ENCODE data around the gene ABTB1.

ABTB1 gene

DNA sequence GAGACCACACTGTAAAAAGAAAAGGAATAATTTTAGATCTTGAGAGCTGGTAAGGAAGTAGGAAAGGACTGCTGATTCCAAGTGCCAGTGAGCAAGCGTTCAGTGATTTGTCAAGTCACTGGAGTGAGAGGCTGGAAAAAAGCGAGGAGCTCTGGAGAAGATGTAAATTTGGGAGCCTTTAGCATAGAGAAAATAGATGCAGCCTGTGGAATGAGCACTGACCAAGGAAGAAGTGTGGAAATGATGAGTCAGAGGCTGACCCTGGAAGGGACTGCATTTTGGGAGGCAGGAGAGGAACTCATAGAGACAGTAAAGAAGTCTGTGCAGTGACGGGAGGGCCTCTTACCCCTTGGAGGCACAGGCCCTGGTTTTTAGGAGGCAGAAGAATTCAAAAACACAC, 17.1 kb upstream of the ABTB1 start:
- no peak overlapping the region for H3K27ac Mint-ChIP-seq

DNA sequence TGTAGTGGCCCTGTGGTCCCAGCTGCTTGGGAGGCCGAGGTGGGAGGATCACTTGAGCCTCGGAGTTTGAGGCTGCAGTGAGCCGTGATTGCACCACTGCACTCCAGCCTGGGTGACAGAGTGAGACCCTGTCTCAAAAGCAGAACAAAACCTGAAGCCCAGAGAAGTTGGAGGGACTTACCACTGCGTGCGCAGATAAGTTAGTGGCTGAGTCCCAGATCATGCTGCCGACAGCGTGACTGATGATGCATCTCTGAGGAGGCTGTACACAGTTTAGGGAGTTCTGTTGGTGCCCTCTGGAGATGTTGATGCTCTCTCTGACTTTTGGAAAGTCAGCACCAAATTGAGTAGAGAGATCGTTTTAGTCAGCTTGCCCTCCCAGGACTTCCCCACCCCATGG, 15.8 kb upstream of the ABTB1 start:
- no peak overlapping the region for H3K27ac Mint-ChIP-seq
- no peaks in the 10 kb centered on the region for H3K9me3 Mint-ChIP-seq
- ATAC-seq (replicated peaks) (no peak), DNase-seq (no peak)
- H3K27me3 Mint-ChIP-seq = peaks cover 8 to 12% of the 10 kb centered on the region in 2 donors
- H3K4me1 Mint-ChIP-seq (ENCODE audit: low read depth in 2 of 2) = no peaks in the 10 kb centered on the region
- H3K4me3 Mint-ChIP-seq = no peak overlapping the region
- no peaks in the 10 kb centered on the region for H3K36me3 Mint-ChIP-seq (ENCODE audit: insufficient read depth)

More for the DNA sequence above, 17.1 kb upstream of the ABTB1 start:
- Mint-ChIP-seq H3K4me3 (no peak overlapping the region), H3K9me3 (no peaks in the 10 kb centered on the region), H3K36me3 (ENCODE audit: insufficient read depth) (no peaks in the 10 kb centered on the region), H3K27me3 (peaks cover 8 to 12% of the 10 kb centered on the region in 2 donors), H3K4me1 (ENCODE audit: low read depth in 2 of 2) (no peaks in the 10 kb centered on the region)
- ATAC-seq (replicated peaks) = no peak
- no peak for DNase-seq

DNA sequence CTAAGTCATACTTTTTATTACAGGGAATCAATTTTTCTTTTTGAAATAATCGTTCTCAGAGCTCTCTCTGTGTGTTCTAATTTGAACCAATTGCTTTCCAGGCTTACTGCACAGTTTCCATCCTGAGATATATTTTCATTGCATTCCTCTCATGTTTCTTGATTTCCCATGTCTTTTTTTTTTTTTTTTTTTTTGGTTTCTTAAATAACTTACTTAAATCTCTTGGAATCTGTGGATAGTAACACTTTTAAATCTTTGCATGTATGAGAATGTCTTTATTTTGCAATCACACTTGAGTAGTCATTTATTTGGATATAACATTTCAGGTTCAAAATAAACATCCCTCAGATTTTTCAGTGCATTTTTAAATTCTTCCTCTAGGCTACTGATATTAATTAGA, 14.5 kb upstream of the ABTB1 start:
- ATAC-seq (replicated peaks) (no peak), DNase-seq (no peak)
- Mint-ChIP-seq H3K4me1 (ENCODE audit: low read depth in 2 of 2) (no peaks in the 10 kb centered on the region), H3K27ac (peak overlapping the region in 1 of 2 donors; percentile 56), H3K36me3 (ENCODE audit: insufficient read depth) (no peaks in the 10 kb centered on the region), H3K27me3 (peaks cover 5 to 8% of the 10 kb centered on the region in 2 donors), H3K4me3 (no peak overlapping the region), H3K9me3 (no peaks in the 10 kb centered on the region)

DNA sequence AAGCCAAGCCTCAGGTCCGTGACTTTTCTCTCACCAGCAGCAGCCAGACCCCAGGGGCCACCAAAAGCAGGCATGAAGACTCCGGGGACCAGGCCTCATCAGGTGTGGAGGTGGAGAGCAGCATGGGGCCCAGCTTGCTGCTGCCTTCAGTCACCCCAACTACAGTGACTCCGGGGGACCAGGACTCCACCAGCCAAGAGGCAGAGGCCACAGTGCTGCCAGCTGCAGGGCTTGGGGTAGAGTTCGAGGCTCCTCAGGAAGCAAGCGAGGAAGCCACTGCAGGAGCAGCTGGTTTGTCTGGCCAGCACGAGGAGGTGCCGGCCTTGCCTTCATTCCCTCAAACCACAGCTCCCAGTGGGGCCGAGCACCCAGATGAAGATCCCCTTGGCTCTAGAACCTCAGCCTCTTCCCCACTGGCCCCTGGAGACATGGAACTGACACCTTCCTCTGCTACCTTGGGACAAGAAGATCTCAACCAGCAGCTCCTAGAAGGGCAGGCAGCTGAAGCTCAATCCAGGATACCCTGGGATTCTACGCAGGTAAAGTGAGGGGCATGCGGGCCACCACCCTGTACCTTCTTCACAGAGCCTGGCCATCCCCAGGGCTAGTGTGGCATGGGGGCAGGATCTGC, 12.0 kb upstream of the ABTB1 start:
- ATAC-seq (replicated peaks) = no peak
- H3K4me1 Mint-ChIP-seq (ENCODE audit: low read depth in 2 of 2) = no peaks in the 10 kb centered on the region
- no peaks in the 10 kb centered on the region for H3K9me3 Mint-ChIP-seq
- DNase-seq = no peak
- no peak overlapping the region for H3K4me3 Mint-ChIP-seq
- no peak overlapping the region for H3K27ac Mint-ChIP-seq
- H3K27me3 Mint-ChIP-seq = peaks cover 5 to 8% of the 10 kb centered on the region in 2 donors
- no peaks in the 10 kb centered on the region for H3K36me3 Mint-ChIP-seq (ENCODE audit: insufficient read depth)

DNA sequence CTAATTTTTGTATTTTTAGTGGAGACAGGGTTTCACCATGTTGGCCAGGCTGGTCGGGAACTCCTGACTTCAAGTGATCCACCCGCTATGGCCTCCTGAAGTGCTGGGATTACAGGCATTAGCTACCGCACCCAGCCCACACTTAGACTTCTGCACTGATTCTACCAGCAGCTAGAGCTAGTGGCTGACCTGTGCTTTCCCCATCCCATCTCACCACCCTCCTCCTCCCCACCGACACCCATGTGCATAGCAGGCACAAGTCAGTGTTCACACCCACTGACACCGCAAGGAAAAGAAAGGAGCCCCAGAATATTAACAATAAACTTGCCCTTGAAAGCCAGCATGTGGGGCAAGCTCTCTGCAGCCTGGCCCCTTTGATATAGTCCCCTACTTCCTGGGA, 11.2 kb upstream of the ABTB1 start:
- peaks cover 5 to 8% of the 10 kb centered on the region in 2 donors for H3K27me3 Mint-ChIP-seq
- no peak for DNase-seq
- H3K36me3 Mint-ChIP-seq (ENCODE audit: insufficient read depth) = no peaks in the 10 kb centered on the region
- H3K9me3 Mint-ChIP-seq = no peaks in the 10 kb centered on the region
- no peaks in the 10 kb centered on the region for H3K4me1 Mint-ChIP-seq (ENCODE audit: low read depth in 2 of 2)
- ATAC-seq (replicated peaks) = no peak
- no peak overlapping the region for H3K4me3 Mint-ChIP-seq
- no peak overlapping the region for H3K27ac Mint-ChIP-seq

DNA sequence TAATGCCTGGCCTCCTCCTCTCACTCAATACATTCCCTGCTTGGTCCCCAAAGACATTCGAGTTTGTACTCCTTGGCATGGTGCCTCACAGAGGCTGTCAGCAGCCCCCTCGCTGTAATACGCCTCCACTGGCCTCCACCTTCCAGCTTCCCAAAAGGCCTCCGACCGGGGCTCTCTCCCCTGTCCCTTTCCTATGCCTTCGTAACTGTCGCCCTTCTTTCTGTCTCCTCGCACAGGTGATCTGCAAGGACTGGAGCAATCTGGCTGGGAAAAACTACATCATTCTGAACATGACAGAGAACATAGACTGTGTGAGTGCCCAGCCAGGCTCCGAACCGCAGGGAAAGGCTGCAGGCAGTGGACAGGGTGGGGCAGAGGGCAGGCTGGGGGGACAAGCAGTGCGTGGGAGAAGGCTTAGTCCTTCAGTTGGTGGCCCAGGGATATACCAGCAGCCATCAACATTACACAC, 10.7 kb upstream of the ABTB1 start:
- Mint-ChIP-seq H3K9me3 (no peaks in the 10 kb centered on the region), H3K4me1 (ENCODE audit: low read depth in 2 of 2) (no peaks in the 10 kb centered on the region), H3K27me3 (peaks cover 5 to 8% of the 10 kb centered on the region in 2 donors), H3K27ac (no peak overlapping the region), H3K4me3 (no peak overlapping the region), H3K36me3 (ENCODE audit: insufficient read depth) (no peaks in the 10 kb centered on the region)
- no peak for DNase-seq
- ATAC-seq (replicated peaks) = no peak

DNA sequence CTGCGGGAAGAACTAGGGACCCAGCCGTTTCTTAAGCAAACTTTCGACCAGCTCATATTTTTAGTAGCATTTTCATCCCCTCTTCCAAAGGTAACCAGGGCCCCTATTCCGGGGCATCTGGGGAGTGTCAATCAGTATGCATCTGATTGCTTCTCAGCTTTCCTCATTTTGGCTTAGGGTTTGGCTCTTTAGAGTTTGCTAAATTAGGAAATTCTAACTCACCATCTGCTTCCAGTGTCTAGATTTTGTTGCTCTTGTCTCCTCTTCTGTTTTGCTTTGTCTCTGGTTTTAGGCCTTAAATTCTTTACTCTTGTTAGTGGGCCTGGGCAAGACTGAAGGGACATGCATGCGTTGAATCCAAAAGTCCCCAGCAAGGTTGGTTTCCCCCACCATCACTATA, 9.6 kb upstream of the ABTB1 start:
- Mint-ChIP-seq H3K4me1 (ENCODE audit: low read depth in 2 of 2) (no peaks in the 10 kb centered on the region), H3K36me3 (ENCODE audit: insufficient read depth) (no peaks in the 10 kb centered on the region), H3K27me3 (peaks cover 5 to 8% of the 10 kb centered on the region in 2 donors), H3K27ac (no peak overlapping the region), H3K9me3 (no peaks in the 10 kb centered on the region), H3K4me3 (no peak overlapping the region)
- DNase-seq (no peak), ATAC-seq (replicated peaks) (no peak)

DNA sequence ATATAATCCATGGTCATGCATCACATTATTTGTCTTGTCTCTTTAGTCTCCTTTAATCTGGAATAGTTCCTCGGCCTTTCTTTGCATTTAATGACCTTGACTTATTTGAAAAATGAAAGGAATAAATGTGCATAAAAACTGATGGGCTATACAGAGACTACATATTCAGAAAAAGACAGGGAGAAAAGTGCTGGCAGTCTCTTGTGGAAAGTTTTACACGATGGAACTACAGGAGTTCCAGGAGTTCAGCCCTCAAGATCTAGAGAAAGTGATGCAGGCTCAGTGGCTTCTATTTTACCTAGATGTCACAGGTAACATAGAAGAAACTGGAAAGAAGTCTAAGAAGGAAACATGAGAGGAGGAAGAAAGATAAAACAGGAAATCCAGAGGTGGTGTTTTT, 7.6 kb upstream of the ABTB1 start:
- no peaks in the 10 kb centered on the region for H3K4me1 Mint-ChIP-seq (ENCODE audit: low read depth in 2 of 2)
- H3K36me3 Mint-ChIP-seq (ENCODE audit: insufficient read depth) = peaks cover 5% of the 10 kb centered on the region
- ATAC-seq (replicated peaks) (no peak), DNase-seq (no peak)
- H3K27me3 Mint-ChIP-seq = peaks cover 3 to 5% of the 10 kb centered on the region in 2 donors
- no peak overlapping the region for H3K4me3 Mint-ChIP-seq
- H3K27ac Mint-ChIP-seq = no peak overlapping the region
- H3K9me3 Mint-ChIP-seq = no peaks in the 10 kb centered on the region

DNA sequence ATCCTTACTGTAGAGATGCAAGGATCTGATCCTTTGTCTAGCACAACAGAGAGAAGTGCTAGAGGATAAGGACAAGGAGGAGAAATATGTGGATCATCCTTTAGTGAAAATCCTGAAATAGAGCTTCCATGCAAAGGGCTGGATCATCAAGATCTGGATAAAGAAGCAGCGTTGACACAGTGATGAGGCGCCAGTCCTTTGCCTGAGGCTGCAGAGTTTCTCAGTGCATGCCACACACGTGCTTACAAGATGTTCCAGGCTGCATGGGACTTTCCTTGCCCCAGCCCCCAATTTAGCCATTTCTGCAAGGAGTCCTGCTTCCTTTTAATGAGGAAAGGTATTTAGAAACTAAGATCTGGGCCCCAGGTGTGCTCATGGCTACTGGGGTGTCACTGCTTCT, 7.2 kb upstream of the ABTB1 start:
- Mint-ChIP-seq H3K4me3 (no peak overlapping the region), H3K9me3 (no peaks in the 10 kb centered on the region), H3K36me3 (ENCODE audit: insufficient read depth) (peaks cover 5% of the 10 kb centered on the region), H3K27ac (no peak overlapping the region), H3K4me1 (ENCODE audit: low read depth in 2 of 2) (no peaks in the 10 kb centered on the region), H3K27me3 (peaks cover 0 to under 1% of the 10 kb centered on the region in 2 donors)
- ATAC-seq (replicated peaks) = no peak
- DNase-seq = no peak

DNA sequence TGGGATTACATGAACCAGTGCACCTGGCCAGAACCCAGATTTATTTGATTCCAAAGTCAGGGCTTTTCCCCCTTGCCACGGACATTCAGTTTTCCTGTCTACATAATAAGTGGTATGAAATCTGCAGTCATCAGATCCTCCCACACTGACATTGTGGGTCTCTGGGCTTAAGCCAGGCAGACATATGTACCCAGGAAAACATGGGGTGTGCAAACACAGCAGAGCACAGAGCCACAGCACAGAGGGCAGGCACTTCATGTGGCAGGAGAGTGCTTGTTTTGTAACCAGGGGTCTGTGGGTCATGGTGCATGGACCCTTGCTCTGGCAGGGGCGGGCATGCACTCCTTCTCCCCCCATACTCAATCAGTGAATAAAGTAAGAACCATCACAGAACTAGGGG, 6.1 kb upstream of the ABTB1 start:
- peaks cover 14% of the 10 kb centered on the region for H3K36me3 Mint-ChIP-seq (ENCODE audit: insufficient read depth)
- DNase-seq = no peak
- no peak overlapping the region for H3K27ac Mint-ChIP-seq
- H3K27me3 Mint-ChIP-seq = no peaks in the 10 kb centered on the region
- no peak for ATAC-seq (replicated peaks)
- no peaks in the 10 kb centered on the region for H3K9me3 Mint-ChIP-seq
- no peak overlapping the region for H3K4me3 Mint-ChIP-seq
- peaks cover under 1 to 3% of the 10 kb centered on the region in 2 donors for H3K4me1 Mint-ChIP-seq (ENCODE audit: low read depth in 2 of 2)

DNA sequence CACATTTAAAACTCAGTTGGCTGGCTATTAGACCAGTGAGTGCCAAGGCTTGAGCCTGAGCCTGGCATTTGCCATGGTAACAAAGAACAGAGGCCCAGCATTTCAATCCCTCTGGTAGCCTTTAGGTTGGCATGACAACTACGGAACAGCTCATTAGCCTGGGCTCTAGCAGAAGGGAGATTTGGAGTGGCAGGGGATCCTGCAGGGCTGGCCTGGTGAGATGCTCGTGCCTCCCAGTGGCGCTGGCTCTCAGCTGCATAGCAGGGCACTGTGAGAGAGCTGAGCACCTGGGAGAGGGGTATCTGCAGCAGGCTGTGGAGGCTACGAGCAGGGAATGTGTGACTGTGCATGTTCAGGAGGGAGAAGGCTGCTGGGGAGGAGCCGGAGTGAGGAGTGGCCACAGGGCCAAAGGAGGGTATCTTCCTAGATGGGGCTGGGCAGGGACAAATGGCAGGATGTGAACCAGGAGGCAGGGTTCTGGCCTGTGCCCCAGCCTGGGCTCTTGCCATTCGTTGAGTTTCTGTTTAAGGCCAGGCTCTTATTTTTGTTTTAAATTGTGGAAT, 5.6 kb upstream of the ABTB1 start:
- H3K27ac Mint-ChIP-seq = no peak overlapping the region
- no peaks in the 10 kb centered on the region for H3K9me3 Mint-ChIP-seq
- no peak for ATAC-seq (replicated peaks)
- H3K27me3 Mint-ChIP-seq = no peaks in the 10 kb centered on the region
- peaks cover 4 to 6% of the 10 kb centered on the region in 2 donors for H3K4me1 Mint-ChIP-seq (ENCODE audit: low read depth in 2 of 2)
- H3K36me3 Mint-ChIP-seq (ENCODE audit: insufficient read depth) = peaks cover 18% of the 10 kb centered on the region
- H3K4me3 Mint-ChIP-seq = no peak overlapping the region
- DNase-seq = no peak

DNA sequence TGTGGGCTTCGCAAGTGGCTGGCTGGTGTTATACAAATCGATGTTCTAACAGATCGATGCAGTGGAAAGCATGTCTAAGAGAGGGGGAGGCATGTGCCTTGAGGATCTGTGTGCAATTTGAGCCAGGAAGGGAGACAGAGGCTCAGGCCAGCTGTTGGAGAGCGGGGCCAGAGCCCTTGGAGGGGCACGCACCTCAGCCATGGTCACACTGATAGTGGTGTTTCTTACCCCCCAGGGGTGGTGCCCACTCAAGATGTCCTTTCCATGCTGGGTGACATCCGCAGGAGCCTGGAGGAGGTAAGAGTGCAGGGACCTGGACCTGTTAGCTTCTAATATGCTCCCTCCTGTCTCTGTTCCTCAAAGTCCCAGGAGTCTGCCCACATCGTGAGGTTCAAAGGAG, 3.8 kb upstream of the ABTB1 start:
- Mint-ChIP-seq H3K27ac (no peak overlapping the region), H3K36me3 (ENCODE audit: insufficient read depth) (peaks cover 18% of the 10 kb centered on the region), H3K9me3 (no peaks in the 10 kb centered on the region), H3K4me1 (ENCODE audit: low read depth in 2 of 2) (peaks cover 10 to 13% of the 10 kb centered on the region in 2 donors), H3K4me3 (no peak overlapping the region), H3K27me3 (no peaks in the 10 kb centered on the region)
- ATAC-seq (replicated peaks) (no peak), DNase-seq (no peak)

DNA sequence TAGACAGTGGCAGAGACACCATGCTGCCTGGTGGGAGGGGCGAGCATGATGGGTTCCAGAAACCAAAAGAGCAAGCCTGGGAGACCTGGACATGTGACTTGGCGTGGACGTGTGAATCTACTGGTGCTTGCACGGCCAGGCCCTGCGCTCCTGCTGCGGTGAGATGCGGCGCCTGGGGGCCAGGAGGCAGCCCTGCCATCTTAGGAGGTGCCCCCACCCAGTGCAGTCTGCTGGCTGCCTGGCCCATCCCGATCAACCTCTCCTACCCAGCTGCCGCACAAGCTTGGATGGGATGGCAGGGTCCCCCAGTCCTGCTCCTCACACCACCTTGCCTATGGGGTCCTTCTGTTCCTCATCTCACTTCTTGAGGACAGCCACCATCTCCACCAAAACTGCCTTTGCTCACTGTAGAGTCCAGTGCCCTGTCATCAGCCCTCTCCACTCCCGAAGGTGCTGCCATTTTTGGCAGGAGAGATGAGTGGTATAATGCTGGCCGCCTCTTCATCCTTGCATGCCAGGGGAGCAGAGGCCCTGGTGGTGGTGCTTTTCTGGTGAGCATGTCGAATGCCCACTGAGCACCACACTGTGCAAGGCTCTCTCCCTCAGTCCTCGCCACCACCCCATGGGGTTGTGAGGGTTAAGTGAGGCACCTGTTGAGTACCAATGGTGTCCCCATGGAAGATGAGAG, 3.1 kb upstream of the ABTB1 start:
- ATAC-seq (replicated peaks) = no peak
- Mint-ChIP-seq H3K4me3 (no peak overlapping the region), H3K27ac (no peak overlapping the region), H3K9me3 (no peaks in the 10 kb centered on the region), H3K4me1 (ENCODE audit: low read depth in 2 of 2) (peaks cover 17 to 18% of the 10 kb centered on the region in 2 donors), H3K27me3 (no peaks in the 10 kb centered on the region), H3K36me3 (ENCODE audit: insufficient read depth) (peaks cover 18% of the 10 kb centered on the region)
- DNase-seq = no peak

DNA sequence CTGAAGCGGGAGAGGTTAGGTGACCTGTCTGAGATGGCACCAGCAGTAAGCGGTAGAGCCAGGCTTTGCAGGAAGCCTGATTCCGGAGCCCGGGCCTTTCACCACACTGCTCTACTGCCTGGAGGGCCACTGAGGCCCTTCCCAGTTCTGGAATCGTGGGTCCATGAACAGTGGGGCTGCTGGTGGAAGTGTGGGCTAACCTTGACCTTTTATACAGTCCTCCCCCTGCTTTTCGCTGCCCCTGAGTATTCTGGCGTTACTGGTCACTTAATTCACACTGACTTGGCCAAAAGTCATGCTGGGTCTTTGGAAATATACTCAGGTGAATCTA, 2.6 kb upstream of the ABTB1 start:
- Mint-ChIP-seq H3K9me3 (no peaks in the 10 kb centered on the region), H3K27me3 (no peaks in the 10 kb centered on the region), H3K36me3 (ENCODE audit: insufficient read depth) (peaks cover 18% of the 10 kb centered on the region), H3K4me1 (ENCODE audit: low read depth in 2 of 2) (peaks cover 21 to 23% of the 10 kb centered on the region in 2 donors), H3K4me3 (peak overlapping the region in 1 of 2 donors; percentile 93), H3K27ac (peak overlapping the region in 1 of 2 donors; percentile 95)
- no peak for ATAC-seq (replicated peaks)
- DNase-seq = no peak
